Liver (tissue), 2 donors: ENCODE results near the gene ACACA.

ENCODE experiments used
- CTCF ChIP-seq: fragments of 150-350 bp; IDR thresholded peaks from 2 replicates; pipeline ENCODE4 v1.5.1; 2017; ENCODE audit warnings: improper control_type of control experiment, low read depth, low read length; ENCODE audit not compliant: missing input control
- YY1 ChIP-seq: IDR thresholded peaks from 2 replicates; pipeline ENCODE4 v1.6.1; 2016; ENCODE audit warnings: antibody characterized with exemption, mild to moderate bottlenecking
- donor health status: healthy.

GRCh38 chr17:37111329-37111728 lies 295.3 kb downstream of the ACACA start:
- TF ChIP-seq CTCF (no peak), YY1 (no peak)
